GM12878 (cell line): ENCODE results near the gene PRUNE2. TPM values are rescaled to one million over a fixed set of nuclear protein-coding genes. Genes with fewer than 3 reads are reported as not detected.
A peak's percentile ranks its signal among the peaks of the same experiment; 100 is the strongest.

Experiments used
- ATAC-seq: fragments of 200-7000 bp; cut with Tn5 transposase; 3 replicates; pipeline ENCODE4 v1.9.1; 2020; ENCODE audit warnings: mild to moderate bottlenecking, moderate library complexity
- BruUV-seq: library from RNA; stranded (reverse); fragments of 400-500 nt; replicated peaks from 2 replicates; lab custom pipeline; 2021; lab: Mats Ljungman, UMichigan
- CTCF ChIA-PET: fragments of 300-600 bp; sonication (Branson Sonifier 250); formaldehyde crosslinking; extraction: SDS; loops from one replicate; lab custom pipeline; 2021; ENCODE audit warnings: inconsistent platforms; lab: Yijun Ruan, JAX
- POLR2A ChIA-PET: fragments of 350-600 bp; formaldehyde crosslinking; extraction: SDS; loops from one replicate; lab custom pipeline; 2021; ENCODE audit warnings: inconsistent platforms; lab: Charles Lee
- RAD21 ChIA-PET: fragments of 300-600 bp; sonication (Branson Sonifier 250); formaldehyde crosslinking; loops from one replicate; lab custom pipeline; 2023; ENCODE audit warnings: antibody characterized with exemption; ENCODE audit not compliant: unreplicated experiment; lab: Charles Lee
- SMC1A ChIA-PET: fragments of 300-600 bp; sonication (Branson Sonifier 250); formaldehyde crosslinking; loops from one replicate; lab custom pipeline; 2023; ENCODE audit not compliant: unreplicated experiment, uncharacterized antibody; lab: Charles Lee
- DNase-seq: peaks from one replicate; pipeline ENCODE4 v3.0.0-alpha.2; 2011; ENCODE audit warnings: low read depth, low spot score
- FAIRE-seq: peaks from 3 replicates; lab custom pipeline; 2011; peaks lifted over from hg19 to GRCh38; lab: Jason Lieb, UNC
- H2AFZ ChIP-seq: 2 replicates; pipeline ENCODE4 v1.6.0; 2011; ENCODE audit warnings: low read depth, low read length, control low read depth; ENCODE audit not compliant: control insufficient read depth
- H3K27ac ChIP-seq: 2 replicates; pipeline ENCODE4 v1.5.1; 2011; ENCODE audit warnings: control low read depth; ENCODE audit not compliant: control insufficient read depth, insufficient read depth
- H3K27me3 ChIP-seq, 2 experiments: replicated peaks in 1 of 2; 2 replicates each; pipeline versions ENCODE4 v1.6.0 to v1.6.1; 2011; ENCODE audit warnings: low read length in 1 of 2; ENCODE audit not compliant: control insufficient read depth in 2 of 2, insufficient read depth in 2 of 2
- H3K36me3 ChIP-seq, 2 experiments: 2 replicates each; pipeline ENCODE4 v1.5.1; 2011; ENCODE audit warnings: low read length in 1 of 2; ENCODE audit not compliant: control insufficient read depth in 2 of 2, insufficient read depth in 2 of 2
- H3K4me1 ChIP-seq: 2 replicates; pipeline ENCODE4 v1.6.1; 2011; ENCODE audit warnings: mild to moderate bottlenecking, low read length, moderate library complexity, mixed read lengths; ENCODE audit not compliant: control insufficient read depth, insufficient read depth
- H3K4me2 ChIP-seq: 2 replicates; pipeline ENCODE4 v1.6.0; 2011; ENCODE audit warnings: control low read depth; ENCODE audit not compliant: control insufficient read depth, insufficient read depth
- H3K4me3 ChIP-seq: fragments of 200-600 bp; sonication (generic); 2 replicates; pipeline ENCODE4 v1.5.1; 2016
- H3K79me2 ChIP-seq: 2 replicates; pipeline ENCODE4 v1.6.0; 2011; ENCODE audit warnings: low read length; ENCODE audit not compliant: control insufficient read depth, insufficient read depth
- H3K9ac ChIP-seq: 2 replicates; pipeline ENCODE4 v1.8.0; 2011; ENCODE audit warnings: low read length, control low read depth, mixed read lengths; ENCODE audit not compliant: control insufficient read depth, insufficient read depth
- H3K9me3 ChIP-seq: replicated peaks from 3 replicates; pipeline ENCODE4 v1.5.1; 2011; ENCODE audit warnings: mild to moderate bottlenecking, low read length; ENCODE audit not compliant: control insufficient read depth, insufficient read depth
- H4K20me1 ChIP-seq: 2 replicates; pipeline ENCODE4 v1.6.0; 2011; ENCODE audit not compliant: control insufficient read depth, insufficient read depth
- BCL11A ChIP-seq: IDR thresholded peaks from 2 replicates; pipeline ENCODE4 v1.6.1; 2011; ENCODE audit warnings: low read depth, low read length
- MEF2B ChIP-seq: fragments of 450-650 bp; IDR thresholded peaks from 2 replicates; pipeline ENCODE4 v1.6.1; 2018; ENCODE audit warnings: mild to moderate bottlenecking, moderate library complexity; ENCODE audit not compliant: partially characterized antibody, poor library complexity, severe bottlenecking
- PAX5 ChIP-seq: IDR thresholded peaks from 2 replicates; pipeline ENCODE4 v1.6.1; 2011; ENCODE audit warnings: low read depth, low read length, borderline replicate concordance
- RUNX3 ChIP-seq: IDR thresholded peaks from 2 replicates; pipeline ENCODE4 v1.6.1; 2012; ENCODE audit warnings: low read length, inconsistent platforms
- SPI1 ChIP-seq: IDR thresholded peaks from 2 replicates; pipeline ENCODE4 v1.6.1; 2011; ENCODE audit warnings: low read depth, mild to moderate bottlenecking, low read length, moderate library complexity, borderline replicate concordance; ENCODE audit not compliant: insufficient read depth
- TCF3 ChIP-seq: IDR thresholded peaks from 2 replicates; pipeline ENCODE4 v1.6.1; 2012; ENCODE audit warnings: low read depth, mild to moderate bottlenecking, low read length, borderline replicate concordance; ENCODE audit not compliant: insufficient read depth
- WGBS: methylation state at CpG from one replicate; pipeline ENCODE4 v1.1.6; 2016; ENCODE audit warnings: low lambda C conversion rate; ENCODE audit not compliant: insufficient replicate concordance, insufficient coverage; ENCODE audit errors: missing lambda C conversion rate; 5-methylcytosine and 5-hydroxymethylcytosine counted together
- in situ Hi-C: fragments of 300-500 bp; cut with MboI; formaldehyde crosslinking; loops from 9 replicates; pipeline ENCODE4 v1.14.3; 2018; ENCODE audit warnings: mixed read lengths
- intact Hi-C: fragments of 100-400 bp; cut with micrococcal nuclease; formaldehyde crosslinking; loops from one replicate; pipeline ENCODE4 v1.14.2; 2022; ENCODE audit not compliant: unreplicated experiment
- polyA plus RNA-seq, 11 experiments: library from polyadenylated mRNA; depleted of rRNA in 4 of 11; unstranded in 6 of 11; stranded (reverse) in 5 of 11; fragments of >200 nt; fragmentation: Nextera tagmentation in 4 of 11; fragmentation: Illumina TruSeq in 1 of 11; extraction: Ambion mirVana in 4 of 11; extraction: Trizol in 1 of 11; gene quantifications; 1 replicate in 1 of 11; 2 replicates in 10 of 11; pipeline versions ENCODE4 v1.2.1 to v1.2.3, GENCODE V29; 2011 to 2016; ENCODE audit warnings: inconsistent platforms in 2 of 11, missing spikeins in 2 of 11, low read depth in 1 of 11
- total RNA-seq, 4 experiments: library from RNA; depleted of rRNA in 3 of 4; stranded (reverse); fragments of >200 nt in 3 of 4; fragmentation: Illumina TruSeq in 1 of 4; extraction: Trizol in 1 of 4; gene quantifications; 2 replicates each; pipeline versions ENCODE4 v1.2.1 to v1.2.3, GENCODE V29; 2013 to 2021
- TF ChIP-seq, protein P1 (sequence below): IDR thresholded peaks from 2 replicates; pipeline ENCODE4 v1.6.1; 2012; ENCODE audit warnings: low read length, inconsistent platforms

The PRUNE2 gene
- total and polyA plus RNA-seq, 10 of the 15 experiments (the other 5 are each of a cell fraction or from before 2014, with no cell fraction given): 0.07 to 0.63 (median 0.25) TPM

DNA sequence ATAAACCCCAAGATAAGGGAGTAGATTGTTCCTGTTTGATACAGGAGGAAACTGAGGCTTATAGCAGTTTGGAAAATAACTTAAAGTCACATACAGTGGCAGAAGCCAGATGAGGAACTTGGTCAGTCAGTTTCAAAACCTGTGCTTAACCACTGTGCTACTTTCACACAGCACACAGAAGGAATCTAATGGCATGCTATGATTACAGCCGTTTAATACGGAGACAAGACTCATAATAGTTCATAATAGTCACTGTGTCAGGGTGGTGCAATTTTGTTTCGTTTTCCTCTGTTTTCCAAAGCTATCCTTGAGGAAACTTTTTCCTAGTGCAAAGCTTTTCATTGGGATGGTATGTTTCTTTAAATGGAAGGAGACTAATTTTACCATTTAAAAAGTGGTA lies 334.6 kb downstream of the PRUNE2 start:
- DNase-seq (peak; percentile 53), ATAC-seq (peak; percentile 88), FAIRE-seq (peak; percentile 84)
- ChIA-PET RAD21 (no interaction called here), POLR2A (no interaction called here), CTCF (no interaction called here)
- Histone ChIP-seq H3K4me3 (peak overlapping the region; percentile 32; the same call in 1 of the 2 replicates), H3K36me3 (no peaks in the 10 kb centered on the region), H2AFZ (no peak overlapping the region), H3K79me2 (no peaks in the 10 kb centered on the region), H3K9me3 (peaks cover 7% of the 10 kb centered on the region)
- 4% methylated on average over 3 of the region's 3 CpGs for WGBS
- intact Hi-C loops: no loop called here
- in situ Hi-C loops: no loop called here
- TF ChIP-seq PAX5 (0 out of 2 replicates have a peak, but pooled peaks have one; percentile 21), RUNX3 (peak; percentile 69), MEF2B (no peak), TCF3 (peak; percentile 39; the same call in 1 of the 2 replicates), SPI1 (peak; percentile 10; the same call in 1 of the 2 replicates), BCL11A (no peak)
- TF ChIP-seq, protein P1, sequence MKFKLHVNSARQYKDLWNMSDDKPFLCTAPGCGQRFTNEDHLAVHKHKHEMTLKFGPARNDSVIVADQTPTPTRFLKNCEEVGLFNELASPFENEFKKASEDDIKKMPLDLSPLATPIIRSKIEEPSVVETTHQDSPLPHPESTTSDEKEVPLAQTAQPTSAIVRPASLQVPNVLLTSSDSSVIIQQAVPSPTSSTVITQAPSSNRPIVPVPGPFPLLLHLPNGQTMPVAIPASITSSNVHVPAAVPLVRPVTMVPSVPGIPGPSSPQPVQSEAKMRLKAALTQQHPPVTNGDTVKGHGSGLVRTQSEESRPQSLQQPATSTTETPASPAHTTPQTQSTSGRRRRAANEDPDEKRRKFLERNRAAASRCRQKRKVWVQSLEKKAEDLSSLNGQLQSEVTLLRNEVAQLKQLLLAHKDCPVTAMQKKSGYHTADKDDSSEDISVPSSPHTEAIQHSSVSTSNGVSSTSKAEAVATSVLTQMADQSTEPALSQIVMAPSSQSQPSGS: peak; percentile 23; the same call in 1 of the 2 replicates
- TF ChIP-seq, all 136 proteins: peak for 5
- no peak overlapping the region for H3K27ac ChIP-seq
- H3K4me1 ChIP-seq: no peaks in the 10 kb centered on the region
- no TSS peak for BruUV-seq
- H3K9ac ChIP-seq: no peak overlapping the region
- H3K4me2 ChIP-seq: peak overlapping the region; percentile 76
- SMC1A ChIA-PET: interaction anchor here (0.6 kb wide), 1 partner anchor 23 kb away, joined by 3 read pairs; no protein-coding TSS in a partner anchor
- H3K27me3 ChIP-seq: no peaks in the 10 kb centered on the region; a peak in 1 of 4 replicates
- H4K20me1 ChIP-seq: no peaks in the 10 kb centered on the region
